Mesendoderm (in vitro differentiated cells): Measurements from ENCODE around the gene SUPT6H.
"Not testable (repeated sequence)": the region's sequence is repeated elsewhere in the genome, so short reads cannot be mapped to it uniquely, and the experiment has no call there.

Experiments used
- DNase-seq: peaks from one replicate; pipeline ENCODE4 v3.0.0; 2013
- H2AK5ac ChIP-seq: 2 replicates; pipeline ENCODE4 v1.6.1; 2013; ENCODE audit warnings: low read length, inconsistent platforms
- H2BK120ac ChIP-seq: 2 replicates; pipeline ENCODE4 v1.6.1; 2013; ENCODE audit warnings: low read depth, mild to moderate bottlenecking, low read length, moderate library complexity, mixed read lengths
- H2BK15ac ChIP-seq: replicated peaks from 2 replicates; pipeline ENCODE4 v1.6.1; 2013; ENCODE audit warnings: low read depth, mild to moderate bottlenecking, moderate library complexity
- H2BK5ac ChIP-seq: 2 replicates; pipeline ENCODE4 v1.6.1; 2013; ENCODE audit warnings: low read length, inconsistent platforms
- H3K18ac ChIP-seq: 2 replicates; pipeline ENCODE4 v1.6.1; 2013; ENCODE audit warnings: mild to moderate bottlenecking, low read length, mixed read lengths
- H3K23ac ChIP-seq: one replicate; pipeline ENCODE4 v1.6.1; 2013; ENCODE audit warnings: low read length
- H3K27ac ChIP-seq: 2 replicates; pipeline ENCODE4 v1.5.1; 2013; ENCODE audit warnings: low read depth, mild to moderate bottlenecking, inconsistent platforms, low read length, moderate library complexity
- H3K27me3 ChIP-seq: 2 replicates; pipeline ENCODE4 v1.6.1; 2013; ENCODE audit warnings: low read length, control low read depth, mild to moderate bottlenecking, inconsistent platforms; ENCODE audit not compliant: insufficient read depth, poor library complexity
- H3K36me3 ChIP-seq: 2 replicates; pipeline ENCODE4 v1.6.1; 2013; ENCODE audit warnings: low read length, inconsistent platforms; ENCODE audit not compliant: control insufficient read depth, insufficient read depth
- H3K4ac ChIP-seq: one replicate; pipeline ENCODE4 v1.6.1; 2013; ENCODE audit warnings: low read depth, mild to moderate bottlenecking, low read length, moderate library complexity
- H3K4me1 ChIP-seq: 2 replicates; pipeline ENCODE4 v1.6.1; 2013; ENCODE audit warnings: low read depth, low read length, inconsistent platforms; ENCODE audit not compliant: control insufficient read depth
- H3K4me2 ChIP-seq: 2 replicates; pipeline ENCODE4 v1.6.1; 2013; ENCODE audit warnings: low read length
- H3K4me3 ChIP-seq: 2 replicates; pipeline ENCODE4 v1.5.1; 2013; ENCODE audit warnings: mild to moderate bottlenecking, low read length
- H3K56ac ChIP-seq: one replicate; pipeline ENCODE4 v1.6.1; 2013; ENCODE audit warnings: low read length
- H3K79me1 ChIP-seq: 2 replicates; pipeline ENCODE4 v1.6.1; 2013; ENCODE audit warnings: low read length, inconsistent platforms
- H3K79me2 ChIP-seq: 2 replicates; pipeline ENCODE4 v1.6.1; 2013; ENCODE audit warnings: mild to moderate bottlenecking, low read length; ENCODE audit not compliant: control insufficient read depth, insufficient read depth
- H3K9ac ChIP-seq: 2 replicates; pipeline ENCODE4 v1.6.1; 2013; ENCODE audit warnings: low read length, inconsistent platforms
- H4K5ac ChIP-seq: one replicate; pipeline ENCODE4 v1.6.1; 2013; ENCODE audit warnings: low read length
- H4K8ac ChIP-seq: one replicate; pipeline ENCODE4 v1.6.1; 2013; ENCODE audit warnings: low read depth, mild to moderate bottlenecking, control low read depth, low read length, moderate library complexity
- WGBS: extraction: QIAGEN DNeasy Blood & Tissue Kit; methylation state at CpG from one replicate; pipeline ENCODE4 v1.1.7; 2013; ENCODE audit warnings: low lambda C conversion rate, missing lambda C conversion rate; ENCODE audit not compliant: insufficient coverage; ENCODE audit errors: extremely low coverage; 5-methylcytosine and 5-hydroxymethylcytosine counted together

The SUPT6H gene

GRCh38 chr17:28723836-28724499 is 62.0 kb downstream of the SUPT6H start:
- not testable (repeated sequence) for H3K18ac ChIP-seq, H3K4me1 ChIP-seq, H2BK15ac ChIP-seq, H3K4me3 ChIP-seq, H4K5ac ChIP-seq, H3K79me1 ChIP-seq, H3K27me3 ChIP-seq, H2BK120ac ChIP-seq, H3K4ac ChIP-seq, DNase-seq, H2BK5ac ChIP-seq, H4K8ac ChIP-seq, H2AK5ac ChIP-seq, H3K23ac ChIP-seq, H3K27ac ChIP-seq
- H3K56ac ChIP-seq: peak overlapping the region; percentile 100
- no CpG with 5 or more reads among the region's 4 CpGs for WGBS
- peak overlapping the region; percentile 25 for H3K4me2 ChIP-seq
- H3K9ac ChIP-seq: peak overlapping the region; percentile 99
- peaks cover 31% of the 10 kb centered on the region for H3K79me2 ChIP-seq
- H3K36me3 ChIP-seq: peaks cover 15% of the 10 kb centered on the region

GRCh38 chr17:28724500-28725165 is 62.6 kb downstream of the SUPT6H start:
- peak overlapping the region; percentile 22 for H3K4ac ChIP-seq
- peak overlapping the region; percentile 100 for H3K56ac ChIP-seq
- H2AK5ac ChIP-seq: no peak overlapping the region
- H4K5ac ChIP-seq: no peak overlapping the region
- peak overlapping the region; percentile 99 for H3K9ac ChIP-seq
- H3K4me1 ChIP-seq: no peaks in the 10 kb centered on the region
- peaks cover 15% of the 10 kb centered on the region for H3K36me3 ChIP-seq
- no CpG with 5 or more reads among the region's 10 CpGs for WGBS
- peak overlapping the region; percentile 90 for H3K27ac ChIP-seq
- H3K4me3 ChIP-seq: no peak overlapping the region
- H3K18ac ChIP-seq: no peak overlapping the region
- no peak overlapping the region for H2BK120ac ChIP-seq
- H3K23ac ChIP-seq: no peak overlapping the region
- no peak overlapping the region for H2BK5ac ChIP-seq
- peaks cover 10% of the 10 kb centered on the region for H3K79me1 ChIP-seq
- H2BK15ac ChIP-seq: no peak overlapping the region
- no peaks in the 10 kb centered on the region for H3K27me3 ChIP-seq
- H4K8ac ChIP-seq: no peak overlapping the region
- peak; percentile 37 for DNase-seq
- peaks cover 31% of the 10 kb centered on the region for H3K79me2 ChIP-seq
- H3K4me2 ChIP-seq: peak overlapping the region; percentile 79

DNA sequence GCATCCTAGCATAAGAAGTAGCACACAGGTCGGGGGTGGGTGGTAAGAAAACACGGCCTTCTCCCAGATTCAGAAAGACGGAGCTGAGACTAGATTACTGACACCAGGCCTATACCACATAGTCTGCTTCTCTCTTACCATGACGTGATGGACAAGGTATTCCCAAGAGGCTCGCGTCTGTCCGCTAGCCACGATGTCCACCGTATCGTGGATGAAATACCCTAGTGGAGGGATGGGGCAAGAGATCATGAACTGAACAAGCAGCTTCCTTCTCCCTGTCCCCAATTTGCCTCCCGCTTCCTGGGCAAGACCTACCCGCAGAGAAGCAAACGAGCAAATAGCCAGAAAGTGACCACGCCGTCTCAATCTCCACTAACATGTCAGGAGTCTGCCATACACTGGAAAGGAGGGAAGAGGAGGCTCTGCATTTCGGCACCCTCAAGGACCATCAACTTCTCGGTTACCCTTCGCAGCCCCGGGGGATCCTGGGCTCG is 63.2 kb downstream of the SUPT6H start:
- no CpG with 5 or more reads among the region's 20 CpGs for WGBS

DNA sequence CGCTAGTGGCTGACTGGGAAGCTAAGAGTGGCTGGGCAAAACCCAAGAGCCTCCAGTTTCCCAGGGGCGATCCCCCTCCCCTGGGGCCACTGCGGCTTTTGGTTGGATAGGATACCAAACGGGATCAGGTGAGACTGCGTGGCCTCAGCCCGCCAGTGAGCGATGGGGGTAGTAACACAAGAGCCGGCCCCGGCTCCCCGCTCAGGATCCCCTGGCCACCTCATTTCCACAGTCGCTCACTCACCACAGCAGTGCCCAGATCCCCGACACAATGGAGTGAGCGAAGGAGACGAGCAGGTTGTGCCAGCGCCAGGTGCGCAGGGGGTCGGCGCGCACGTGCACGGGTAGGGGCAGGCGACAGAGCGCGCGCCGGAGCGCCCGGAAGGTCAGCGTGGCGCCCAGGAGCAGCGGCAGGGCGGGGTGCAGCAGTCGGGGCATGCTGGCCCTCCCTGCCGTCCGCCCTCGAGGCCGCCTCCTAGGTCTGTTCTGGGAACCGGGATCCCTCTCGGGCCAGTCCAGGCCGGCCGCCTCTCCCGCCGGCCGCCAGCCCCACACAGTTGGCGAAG is 63.7 kb downstream of the SUPT6H start:
- peak; percentile 93 for DNase-seq
- no peak overlapping the region for H4K8ac ChIP-seq
- no peaks in the 10 kb centered on the region for H3K4me1 ChIP-seq
- H3K79me1 ChIP-seq: peaks cover 8% of the 10 kb centered on the region
- H3K36me3 ChIP-seq: peaks cover 14% of the 10 kb centered on the region
- H4K5ac ChIP-seq: no peak overlapping the region
- H2BK5ac ChIP-seq: peak overlapping the region; percentile 96
- no peak overlapping the region for H2BK120ac ChIP-seq
- peak overlapping the region; percentile 100 for H3K56ac ChIP-seq
- H3K4me3 ChIP-seq: peak overlapping the region; percentile 59
- peak overlapping the region; percentile 66 for H3K4ac ChIP-seq
- H2BK15ac ChIP-seq: no peak overlapping the region
- H2AK5ac ChIP-seq: peak overlapping the region; percentile 73
- H3K79me2 ChIP-seq: peaks cover 21% of the 10 kb centered on the region
- H3K27me3 ChIP-seq: no peaks in the 10 kb centered on the region
- WGBS: no CpG with 5 or more reads among the region's 45 CpGs
- peak overlapping the region; percentile 54 for H3K23ac ChIP-seq
- peak overlapping the region; percentile 99 for H3K9ac ChIP-seq
- peak overlapping the region; percentile 30 for H3K18ac ChIP-seq
- peak overlapping the region; percentile 90 for H3K27ac ChIP-seq
- peak overlapping the region; percentile 79 for H3K4me2 ChIP-seq

More for the DNA sequence above, 63.2 kb downstream of the SUPT6H start:
- Histone ChIP-seq H4K8ac (no peak overlapping the region), H3K4ac (peak overlapping the region; percentile 22), H3K18ac (peak overlapping the region; percentile 30), H3K79me1 (peaks cover 9% of the 10 kb centered on the region), H3K27me3 (no peaks in the 10 kb centered on the region), H3K4me1 (no peaks in the 10 kb centered on the region), H3K36me3 (peaks cover 15% of the 10 kb centered on the region), H2BK5ac (peak overlapping the region; percentile 73), H3K23ac (peak overlapping the region; percentile 54), H3K56ac (peak overlapping the region; percentile 100), H2AK5ac (peak overlapping the region; percentile 46), H2BK120ac (no peak overlapping the region), H3K27ac (peak overlapping the region; percentile 90), H3K4me3 (peak overlapping the region; percentile 59), H4K5ac (no peak overlapping the region), H3K9ac (peak overlapping the region; percentile 99), H3K79me2 (peaks cover 27% of the 10 kb centered on the region), H3K4me2 (peak overlapping the region; percentile 79), H2BK15ac (no peak overlapping the region)
- peak; percentile 79 for DNase-seq

DNA sequence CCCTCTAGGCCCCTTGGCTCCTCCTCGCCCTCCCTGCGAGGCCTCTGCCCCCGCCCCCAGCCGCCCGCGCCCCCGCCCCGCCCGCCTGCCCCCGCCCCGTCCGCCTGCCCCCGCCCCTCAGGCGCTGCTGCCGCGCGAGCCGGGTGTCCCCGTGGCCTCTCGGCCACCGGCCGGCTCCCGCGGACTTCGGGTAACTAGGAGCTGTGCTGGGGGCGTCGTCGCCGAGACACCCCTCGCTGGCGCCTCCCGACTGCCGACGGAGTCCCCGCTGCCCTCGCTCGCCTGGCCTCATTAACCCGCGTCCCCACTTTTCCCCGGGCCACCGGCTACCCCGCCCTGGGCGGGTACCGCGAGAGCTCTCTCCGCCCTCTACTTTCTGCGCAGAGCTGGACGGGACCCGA is 64.2 kb downstream of the SUPT6H start, which contains the start of gene TLCD1:
TSS of gene TLCD1 (minus strand) at position 8 of the 401 bp plus-strand sequence. CDS start 136 bp downstream, outside the sequence.
- H3K18ac ChIP-seq: peak within 1 kb of the TSS; percentile 34
- no CpG with 5 or more reads among the region's 49 CpGs for WGBS
- peak within 1 kb of the TSS; percentile 54 for H3K23ac ChIP-seq
- peaks cover 13% of the 10 kb centered on the region for H3K36me3 ChIP-seq
- peak within 1 kb of the TSS; percentile 63 for H3K4me3 ChIP-seq
- no peak within 1 kb of the TSS for H2BK120ac ChIP-seq
- peak within 1 kb of the TSS; percentile 96 for H3K27ac ChIP-seq
- DNase-seq: peak; percentile 80
- H2BK15ac ChIP-seq: no peak within 1 kb of the TSS
- peak within 1 kb of the TSS; percentile 100 for H3K56ac ChIP-seq
- H3K9ac ChIP-seq: peak within 1 kb of the TSS; percentile 99
- H3K79me1 ChIP-seq: peaks cover 8% of the 10 kb centered on the region
- H2BK5ac ChIP-seq: peak within 1 kb of the TSS; percentile 96
- peaks cover 17% of the 10 kb centered on the region for H3K79me2 ChIP-seq
- no peaks in the 10 kb centered on the region for H3K27me3 ChIP-seq
- no peak within 1 kb of the TSS for H4K8ac ChIP-seq
- peak within 1 kb of the TSS; percentile 96 for H3K4me2 ChIP-seq
- H2AK5ac ChIP-seq: peak within 1 kb of the TSS; percentile 73
- H4K5ac ChIP-seq: no peak within 1 kb of the TSS
- H3K4me1 ChIP-seq: no peaks in the 10 kb centered on the region
- H3K4ac ChIP-seq: peak within 1 kb of the TSS; percentile 66
